ENCODE results near the gene NUTF2.
A peak's percentile ranks its signal among the peaks of the same experiment; 100 is the strongest.

NUTF2 gene

DNA sequence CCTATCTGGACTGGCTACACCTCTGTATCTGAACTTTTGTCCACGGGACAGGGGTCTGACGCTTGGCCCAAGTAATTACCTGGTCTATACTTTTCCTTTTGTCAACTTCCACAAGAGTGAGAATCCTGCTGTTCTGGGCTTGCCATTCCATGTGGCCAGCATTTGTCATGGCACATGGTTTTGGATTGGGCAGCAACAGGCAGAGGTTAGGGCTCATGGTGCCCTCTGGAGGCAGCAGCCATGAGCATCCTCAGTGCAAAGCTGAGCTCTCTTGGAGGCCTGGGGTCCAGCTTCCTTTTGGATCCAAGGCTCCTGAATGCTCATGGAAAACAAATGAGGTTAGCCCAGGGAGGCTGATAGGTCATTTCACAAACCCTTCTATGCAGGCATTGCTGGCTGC is 18.6 kb downstream of the NUTF2 start:
- DNase-seq, result peak; percentile 39

DNA sequence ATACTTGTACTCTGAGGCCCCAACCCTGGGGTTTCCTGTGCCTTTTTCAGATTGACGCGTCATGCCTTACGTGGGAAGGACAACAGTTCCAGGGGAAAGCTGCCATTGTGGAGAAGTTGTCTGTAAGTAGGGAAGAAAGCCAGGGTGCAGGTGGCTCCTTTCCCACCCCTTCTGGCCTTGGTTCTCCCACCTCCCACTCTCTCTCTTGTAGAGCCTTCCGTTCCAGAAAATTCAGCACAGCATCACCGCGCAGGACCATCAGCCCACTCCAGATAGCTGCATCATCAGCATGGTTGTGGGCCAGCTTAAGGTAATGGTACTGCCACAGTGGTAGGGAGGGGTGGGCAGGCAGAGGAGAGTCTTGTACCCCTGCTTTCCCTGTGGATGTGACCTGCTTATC is 21.6 kb downstream of the NUTF2 start:
- DNase-seq, result no peak

DNA sequence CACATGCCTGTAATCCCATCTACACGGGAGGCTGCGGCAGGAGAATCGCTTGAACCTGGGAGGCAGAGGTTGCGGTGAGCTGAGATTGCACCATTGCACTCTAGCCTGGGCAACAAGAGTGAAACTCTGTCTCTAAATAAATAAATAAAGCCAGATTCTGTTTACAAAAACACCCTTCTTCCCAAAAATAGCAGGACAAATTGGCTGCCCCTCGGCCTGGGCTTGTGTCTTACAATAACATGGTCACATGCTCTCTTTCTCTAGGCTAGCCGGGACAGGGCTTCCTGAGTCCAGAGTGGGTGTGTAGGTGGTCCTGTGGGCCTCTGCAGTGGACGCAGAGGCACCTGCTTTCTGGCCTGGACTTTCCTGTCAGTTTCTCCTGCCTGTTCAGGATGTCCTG is 22.9 kb downstream of the NUTF2 start:
- no peak for DNase-seq

DNA sequence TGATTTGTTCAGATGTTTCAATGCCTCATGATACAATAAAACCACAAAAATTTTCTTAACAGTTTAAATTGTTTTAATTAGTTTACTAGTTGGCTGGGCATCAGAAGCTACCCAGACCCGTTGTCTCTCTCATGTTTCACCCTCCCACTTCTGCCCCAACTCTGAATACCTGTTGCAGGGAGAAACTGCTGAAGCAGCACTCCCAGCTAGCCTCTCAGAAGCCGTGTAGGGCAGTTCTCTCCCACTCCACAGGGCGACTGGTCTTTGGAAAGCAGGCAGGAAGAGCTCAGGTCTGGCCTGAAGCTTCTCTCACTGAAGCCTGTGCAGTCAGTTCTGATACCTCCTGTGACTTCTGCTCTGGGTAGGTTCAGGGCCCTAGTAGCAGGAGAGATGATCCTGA is 24.5 kb downstream of the NUTF2 start:
- DNase-seq, result no peak

DNA sequence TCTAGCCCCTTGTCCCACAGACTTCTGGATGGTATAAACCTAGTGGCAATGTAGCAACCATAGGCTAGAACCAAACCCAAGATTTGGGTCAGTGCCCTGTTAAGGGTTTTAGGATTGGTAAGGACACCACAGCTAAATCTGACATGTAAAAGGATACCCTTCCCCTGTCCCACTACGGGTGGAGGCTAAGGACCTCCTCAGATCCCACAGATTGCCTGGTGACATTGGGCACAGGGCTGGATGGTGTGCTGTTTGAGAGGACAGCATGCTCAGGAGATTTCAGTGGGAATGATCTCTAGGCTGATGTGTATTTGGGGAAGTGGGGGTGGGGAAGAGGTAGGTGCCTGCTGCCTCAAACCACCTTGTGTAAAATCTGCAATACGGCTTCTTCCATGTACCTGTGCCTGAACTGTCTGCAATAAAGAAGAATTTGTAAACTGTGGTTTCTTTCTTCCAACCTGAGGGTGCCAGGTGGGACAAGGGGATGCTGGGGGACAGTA is 25.4 kb downstream of the NUTF2 start:
- no peak for DNase-seq

DNA sequence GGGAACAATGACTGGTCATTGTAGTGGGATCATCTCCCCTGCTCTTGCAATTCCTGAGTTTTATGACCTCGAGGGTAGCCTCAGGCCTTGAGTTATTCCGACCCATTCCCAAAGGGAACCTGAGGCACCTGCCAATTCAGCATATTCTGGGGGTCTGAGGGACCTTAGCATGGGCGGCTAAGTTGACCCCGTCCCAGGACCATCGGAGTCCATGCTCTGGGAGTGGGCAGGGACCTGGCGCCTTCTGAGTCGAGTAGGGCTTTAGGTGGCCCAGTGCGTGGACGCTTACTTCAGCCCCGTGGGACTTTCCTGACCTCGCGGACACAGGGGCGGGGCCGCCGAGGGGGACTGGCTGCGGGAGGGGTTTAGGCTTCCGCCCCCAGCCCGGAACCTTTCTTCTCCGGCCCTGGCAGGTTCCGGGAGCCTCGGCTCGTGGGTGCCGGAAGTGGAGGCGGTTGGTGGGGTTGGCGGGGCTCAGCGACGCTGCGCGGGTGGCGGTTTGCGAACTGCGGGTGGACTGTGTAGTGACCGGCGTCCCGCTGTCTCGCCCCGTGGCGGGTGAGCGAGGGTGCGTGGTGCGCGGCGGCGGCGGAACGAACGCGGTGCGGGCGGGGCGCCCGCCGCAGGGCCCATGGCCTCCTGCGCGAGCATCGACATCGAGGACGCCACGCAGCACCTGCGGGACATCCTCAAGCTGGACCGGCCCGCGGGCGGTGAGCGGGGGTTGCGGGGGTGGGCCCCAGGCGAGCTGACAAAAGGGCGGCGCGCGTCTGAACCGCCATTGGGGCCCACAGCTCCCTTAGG is 26.1 kb downstream of the NUTF2 start, which contains the start of gene EDC4:
TSS of gene EDC4 (plus strand) at position 422 of the 804 bp plus-strand sequence. CDS start at position 632, 210 bp downstream.
- DNase-seq, result peak; percentile 72

DNA sequence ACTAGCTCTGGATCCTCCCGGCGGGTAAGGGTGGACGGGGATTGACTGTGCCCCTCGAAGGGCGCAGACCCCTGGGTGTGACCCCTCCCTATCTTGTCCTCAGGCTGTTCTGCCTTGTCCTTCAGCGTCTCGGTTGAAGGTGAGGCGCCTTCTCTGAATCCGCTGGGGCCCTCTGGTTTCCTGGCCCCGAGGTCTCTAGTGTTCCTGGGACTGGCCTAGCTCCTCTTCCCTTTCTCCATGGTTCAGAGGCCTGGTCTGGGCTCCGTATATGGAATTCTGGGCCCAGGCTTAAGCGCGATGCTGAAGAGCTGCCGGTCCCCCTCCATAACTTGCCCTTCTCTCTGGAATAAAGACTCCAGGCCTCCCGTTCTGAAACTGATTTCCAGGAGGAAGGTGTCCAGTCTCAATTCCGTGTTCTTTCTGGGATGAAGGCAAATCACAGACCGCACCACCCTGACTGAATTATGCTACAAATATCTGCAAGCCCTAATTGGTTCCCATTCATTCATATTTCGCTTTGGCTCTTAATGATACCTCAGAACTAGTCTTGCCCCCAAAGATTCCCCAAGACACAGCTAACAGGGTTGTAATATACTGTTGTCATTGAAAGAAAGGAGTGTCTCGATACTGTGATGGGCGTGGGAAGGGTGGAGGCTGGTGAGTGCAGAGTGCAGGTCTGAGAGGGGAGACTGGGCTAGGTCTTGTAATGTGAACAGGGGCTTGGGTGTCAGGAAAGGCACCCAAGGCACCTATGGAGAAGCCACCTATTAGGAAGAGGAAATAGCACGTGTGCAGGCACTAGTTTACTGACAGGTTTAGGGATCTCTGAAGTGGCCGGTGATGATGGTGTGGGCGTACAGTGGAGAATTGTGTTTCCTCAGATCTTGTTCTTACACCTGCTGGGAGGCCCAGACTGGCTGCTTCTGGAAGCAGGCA is 27.0 kb downstream of the NUTF2 start:
- no peak for DNase-seq

DNA sequence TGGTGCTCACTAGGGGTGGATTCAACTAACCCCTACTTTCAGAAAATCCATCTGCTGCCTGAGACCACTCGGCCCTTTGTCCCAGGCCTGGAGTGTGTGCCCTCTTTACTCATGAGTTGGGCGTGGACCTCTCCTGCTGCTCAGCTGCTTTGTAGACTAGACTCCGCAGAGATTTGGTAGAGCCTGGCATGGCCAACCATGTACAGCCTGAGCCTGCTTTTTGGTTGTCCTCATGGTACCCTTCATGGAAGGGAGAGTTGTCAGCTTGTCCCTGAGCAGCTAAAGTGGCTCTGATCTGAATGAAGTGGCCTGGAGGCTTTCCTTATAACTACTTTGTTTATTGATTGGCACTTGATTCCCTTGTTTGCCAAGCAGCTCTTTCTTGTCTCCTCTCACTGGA is 27.6 kb downstream of the NUTF2 start:
- no peak for DNase-seq

DNA sequence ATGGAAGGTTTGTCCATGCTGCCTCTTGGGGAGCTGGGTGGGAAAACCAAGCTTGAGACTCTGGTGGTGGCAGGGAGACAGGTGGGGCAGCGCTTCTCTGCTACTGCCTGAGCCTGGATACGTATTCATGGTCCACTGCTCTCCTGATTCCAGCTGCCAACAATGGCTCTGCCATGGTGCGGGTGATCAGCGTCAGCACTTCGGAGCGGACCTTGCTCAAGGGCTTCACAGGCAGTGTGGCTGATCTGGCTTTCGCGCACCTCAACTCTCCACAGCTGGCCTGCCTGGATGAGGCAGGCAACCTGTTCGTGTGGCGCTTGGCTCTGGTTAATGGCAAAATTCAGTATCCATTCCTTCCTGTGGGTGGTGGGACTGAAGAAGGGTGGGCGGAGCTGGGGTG is 30.3 kb downstream of the NUTF2 start:
- DNase-seq, result no peak

DNA sequence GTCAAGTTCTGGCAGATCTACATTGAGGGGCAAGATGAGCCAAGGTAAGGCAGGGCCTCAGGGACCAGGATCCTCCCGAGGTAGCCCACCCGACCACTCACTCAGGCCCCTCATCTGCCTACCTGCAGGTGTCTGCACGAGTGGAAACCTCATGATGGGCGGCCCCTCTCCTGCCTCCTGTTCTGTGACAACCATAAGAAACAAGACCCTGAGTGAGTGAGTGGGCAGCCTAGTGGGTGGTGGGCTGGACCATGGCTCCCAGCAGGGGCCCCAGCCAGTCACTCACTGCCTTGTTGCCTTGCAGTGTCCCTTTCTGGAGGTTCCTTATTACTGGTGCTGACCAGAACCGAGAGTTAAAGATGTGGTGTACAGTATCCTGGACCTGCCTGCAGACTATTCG is 31.5 kb downstream of the NUTF2 start:
- no peak for DNase-seq

DNA sequence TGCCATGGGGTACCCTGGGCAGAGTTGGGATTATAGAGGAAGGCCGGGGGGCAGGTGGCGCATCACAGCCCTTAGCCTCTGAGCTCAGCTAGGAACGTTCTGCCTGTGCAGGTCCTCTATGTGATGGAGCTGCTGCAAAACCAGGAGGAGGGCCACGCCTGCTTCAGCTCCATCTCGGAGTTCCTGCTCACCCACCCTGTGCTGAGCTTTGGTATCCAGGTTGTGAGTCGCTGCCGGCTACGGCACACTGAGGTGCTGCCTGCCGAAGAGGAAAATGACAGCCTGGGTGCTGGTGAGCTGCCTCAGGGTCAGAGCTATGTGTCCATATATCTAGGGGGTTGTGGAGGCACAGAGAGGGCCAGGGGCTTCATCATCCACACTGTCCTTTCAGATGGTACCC is 32.1 kb downstream of the NUTF2 start:
- DNase-seq, result no peak

DNA sequence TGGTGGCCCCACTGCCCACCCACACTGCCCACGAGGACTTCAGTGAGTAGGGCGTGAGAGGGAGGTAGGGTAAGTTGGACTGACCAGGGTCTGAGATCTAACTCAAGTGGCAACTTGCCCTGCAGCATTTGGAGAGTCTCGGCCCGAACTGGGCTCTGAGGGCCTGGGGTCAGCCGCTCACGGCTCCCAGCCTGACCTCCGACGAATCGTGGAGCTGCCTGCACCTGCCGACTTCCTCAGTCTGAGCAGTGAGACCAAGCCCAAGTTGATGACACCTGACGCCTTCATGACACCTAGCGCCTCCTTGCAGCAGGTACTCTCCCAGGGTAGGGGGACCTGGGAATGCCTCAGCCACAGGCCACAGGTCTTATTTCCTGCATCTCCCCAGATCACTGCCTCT is 32.7 kb downstream of the NUTF2 start:
- DNase-seq, result no peak

DNA sequence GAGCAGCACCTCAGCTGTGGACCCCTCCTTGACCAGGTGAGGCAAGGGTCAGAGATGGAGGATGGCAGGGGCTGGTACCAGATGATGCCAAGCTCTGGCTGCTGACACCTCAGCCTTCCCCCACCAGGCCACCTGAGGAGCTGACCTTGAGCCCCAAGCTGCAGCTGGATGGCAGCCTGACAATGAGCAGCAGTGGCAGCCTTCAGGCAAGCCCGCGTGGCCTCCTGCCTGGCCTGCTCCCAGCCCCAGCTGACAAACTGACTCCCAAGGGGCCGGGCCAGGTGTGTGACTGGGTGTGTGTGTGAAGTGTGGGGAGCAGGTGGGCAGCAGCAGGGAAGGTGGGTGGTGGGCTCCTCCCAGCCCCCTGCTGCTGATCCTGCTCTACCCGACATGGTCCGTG is 33.2 kb downstream of the NUTF2 start:
- DNase-seq, result no peak

DNA sequence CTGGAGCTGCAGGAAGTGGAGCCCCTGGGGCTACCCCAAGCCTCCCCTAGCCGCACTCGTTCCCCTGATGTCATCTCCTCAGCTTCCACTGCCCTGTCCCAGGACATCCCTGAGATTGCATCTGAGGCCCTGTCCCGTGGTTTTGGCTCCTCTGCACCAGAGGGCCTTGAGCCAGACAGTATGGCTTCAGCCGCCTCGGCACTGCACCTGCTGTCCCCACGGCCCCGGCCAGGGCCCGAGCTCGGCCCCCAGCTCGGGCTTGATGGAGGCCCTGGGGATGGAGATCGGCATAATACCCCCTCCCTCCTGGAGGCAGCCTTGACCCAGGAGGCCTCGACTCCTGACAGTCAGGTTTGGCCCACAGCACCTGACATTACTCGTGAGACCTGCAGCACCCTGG is 33.9 kb downstream of the NUTF2 start:
- no peak for DNase-seq

DNA sequence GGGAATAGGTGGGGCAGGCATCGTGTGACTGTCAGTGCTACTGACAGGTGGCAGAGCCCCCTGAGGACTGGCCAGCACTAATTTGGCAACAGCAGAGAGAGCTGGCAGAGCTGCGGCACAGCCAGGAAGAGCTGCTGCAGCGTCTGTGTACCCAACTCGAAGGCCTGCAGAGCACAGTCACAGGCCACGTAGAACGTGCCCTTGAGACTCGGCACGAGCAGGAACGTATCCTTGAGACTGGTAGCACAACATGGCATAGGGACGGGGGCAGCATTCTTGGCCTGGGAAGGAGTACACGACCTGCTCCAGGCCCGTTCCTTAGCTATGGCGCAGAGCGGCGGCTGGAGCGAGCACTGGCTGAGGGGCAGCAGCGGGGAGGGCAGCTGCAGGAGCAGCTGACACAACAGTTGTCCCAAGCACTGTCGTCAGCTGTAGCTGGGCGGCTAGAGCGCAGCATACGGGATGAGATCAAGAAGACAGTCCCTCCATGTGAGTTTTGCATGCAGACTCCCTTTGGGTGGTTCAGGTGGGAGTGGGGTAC is 35.0 kb downstream of the NUTF2 start:
- DNase-seq, result no peak

DNA sequence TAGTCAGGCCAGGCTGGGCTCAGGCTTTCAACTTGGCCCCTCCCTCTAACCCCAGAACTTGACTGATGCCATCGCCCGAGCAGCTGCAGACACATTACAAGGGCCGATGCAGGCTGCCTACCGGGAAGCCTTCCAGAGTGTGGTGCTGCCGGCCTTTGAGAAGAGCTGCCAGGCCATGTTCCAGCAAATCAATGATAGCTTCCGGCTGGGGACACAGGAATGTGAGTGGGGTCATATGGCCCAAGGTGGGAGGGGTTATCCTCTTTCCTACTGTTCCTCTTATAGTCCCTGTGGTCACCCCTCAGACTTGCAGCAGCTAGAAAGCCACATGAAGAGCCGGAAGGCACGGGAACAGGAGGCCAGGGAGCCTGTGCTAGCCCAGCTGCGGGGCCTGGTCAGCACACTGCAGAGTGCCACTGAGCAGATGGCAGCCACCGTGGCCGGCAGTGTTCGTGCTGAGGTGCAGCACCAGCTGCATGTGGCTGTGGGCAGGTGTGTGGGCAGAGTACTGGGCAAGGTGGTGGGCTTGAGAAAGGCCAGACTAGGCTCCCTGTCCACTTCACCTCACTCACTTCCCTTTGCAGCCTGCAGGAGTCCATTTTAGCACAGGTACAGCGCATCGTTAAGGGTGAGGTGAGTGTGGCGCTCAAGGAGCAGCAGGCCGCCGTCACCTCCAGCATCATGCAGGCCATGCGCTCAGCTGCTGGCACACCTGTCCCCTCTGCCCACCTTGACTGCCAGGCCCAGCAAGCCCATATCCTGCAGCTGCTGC is 35.8 kb downstream of the NUTF2 start:
- DNase-seq, result no peak

DNA sequence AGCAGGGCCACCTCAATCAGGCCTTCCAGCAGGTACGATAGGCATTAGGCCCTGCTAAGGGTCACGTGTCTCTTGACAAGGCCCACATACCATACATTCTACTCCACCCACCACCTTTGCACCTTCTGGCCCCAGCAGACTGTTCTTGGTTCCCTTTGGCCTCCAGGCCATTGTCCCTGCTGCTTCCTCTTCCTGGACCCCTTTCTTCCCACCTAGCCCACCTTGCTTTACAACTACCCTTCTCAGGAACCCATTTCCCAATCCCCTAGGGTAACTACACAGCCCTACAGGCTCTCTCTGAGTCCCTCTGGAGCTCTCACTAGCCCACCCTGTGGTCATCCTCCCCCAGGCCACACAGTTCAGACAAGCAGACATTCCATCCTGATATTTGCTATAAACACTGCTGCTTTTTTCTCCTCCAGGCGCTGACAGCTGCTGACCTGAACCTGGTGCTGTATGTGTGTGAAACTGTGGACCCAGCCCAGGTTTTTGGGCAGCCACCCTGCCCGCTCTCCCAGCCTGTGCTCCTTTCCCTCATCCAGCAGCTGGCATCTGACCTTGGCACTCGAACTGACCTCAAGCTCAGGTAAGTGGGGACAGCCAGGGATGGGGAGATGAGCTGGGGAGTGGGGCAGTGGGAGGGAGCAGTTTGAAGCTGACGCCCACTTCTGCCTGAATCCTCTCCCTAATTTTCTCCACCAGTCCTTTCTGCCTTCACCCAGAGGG is 36.6 kb downstream of the NUTF2 start:
- DNase-seq, result no peak

DNA sequence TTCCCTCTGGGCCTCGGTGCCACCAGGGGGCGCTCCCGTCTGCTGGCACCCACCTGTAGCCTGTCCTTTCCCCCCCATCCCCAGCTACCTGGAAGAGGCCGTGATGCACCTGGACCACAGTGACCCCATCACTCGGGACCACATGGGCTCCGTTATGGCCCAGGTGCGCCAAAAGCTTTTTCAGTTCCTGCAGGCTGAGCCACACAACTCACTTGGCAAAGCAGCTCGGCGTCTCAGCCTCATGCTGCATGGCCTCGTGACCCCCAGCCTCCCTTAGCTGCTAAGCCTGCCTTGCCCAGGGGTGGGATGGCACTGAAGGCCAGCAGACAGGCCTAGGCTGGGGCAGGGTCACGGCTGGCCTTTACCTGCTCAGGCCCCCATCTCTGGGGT is 37.1 kb downstream of the NUTF2 start:
- peak; percentile 19 for DNase-seq

DNA sequence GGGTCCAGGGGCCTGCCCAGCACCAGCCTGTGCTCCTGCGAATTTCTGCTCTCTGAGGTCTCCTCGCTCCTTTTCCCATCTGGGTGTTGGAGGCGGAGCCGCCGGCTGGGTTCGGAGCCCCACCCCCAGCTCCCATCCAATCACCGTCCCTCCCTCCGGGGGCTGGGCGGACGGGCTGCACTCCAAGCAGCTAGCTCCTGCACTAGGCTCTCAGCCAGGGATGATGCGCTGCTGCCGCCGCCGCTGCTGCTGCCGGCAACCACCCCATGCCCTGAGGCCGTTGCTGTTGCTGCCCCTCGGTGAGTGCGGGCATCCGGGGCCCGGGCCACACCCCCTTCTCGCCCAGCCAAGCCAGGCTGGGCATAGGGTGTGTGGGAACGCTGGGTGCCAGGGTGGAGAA is 38.0 kb downstream of the NUTF2 start, which contains the start of gene NRN1L:
TSS of gene NRN1L (plus strand) at position 202 of the 400 bp plus-strand sequence. CDS start at position 221, 19 bp downstream.
- peak; percentile 89 for DNase-seq

DNA sequence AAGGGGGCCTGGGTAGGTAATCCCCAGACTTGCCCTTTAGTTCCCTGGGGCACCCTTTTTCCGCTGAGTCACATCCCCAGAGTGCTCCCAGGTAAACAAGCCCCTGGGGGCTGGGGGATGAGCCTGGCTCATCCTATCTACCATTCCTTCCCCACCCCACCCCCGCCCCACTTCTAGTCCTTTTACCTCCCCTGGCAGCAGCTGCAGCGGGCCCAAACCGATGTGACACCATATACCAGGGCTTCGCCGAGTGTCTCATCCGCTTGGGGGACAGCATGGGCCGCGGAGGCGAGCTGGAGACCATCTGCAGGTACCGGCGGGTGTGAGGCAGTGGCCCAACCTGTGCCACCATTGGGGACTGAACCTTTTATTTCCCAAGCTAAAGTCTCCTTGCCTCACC is 38.8 kb downstream of the NUTF2 start:
- DNase-seq, result no peak

DNA sequence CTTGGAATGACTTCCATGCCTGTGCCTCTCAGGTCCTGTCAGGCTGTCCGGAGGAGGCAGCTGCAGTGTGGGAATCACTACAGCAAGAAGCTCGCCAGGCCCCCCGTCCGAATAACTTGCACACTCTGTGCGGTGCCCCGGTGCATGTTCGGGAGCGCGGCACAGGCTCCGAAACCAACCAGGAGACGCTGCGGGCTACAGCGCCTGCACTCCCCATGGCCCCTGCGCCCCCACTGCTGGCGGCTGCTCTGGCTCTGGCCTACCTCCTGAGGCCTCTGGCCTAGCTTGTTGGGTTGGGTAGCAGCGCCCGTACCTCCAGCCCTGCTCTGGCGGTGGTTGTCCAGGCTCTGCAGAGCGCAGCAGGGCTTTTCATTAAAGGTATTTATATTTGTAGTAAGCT is 39.2 kb downstream of the NUTF2 start:
- DNase-seq, result no peak

DNA sequence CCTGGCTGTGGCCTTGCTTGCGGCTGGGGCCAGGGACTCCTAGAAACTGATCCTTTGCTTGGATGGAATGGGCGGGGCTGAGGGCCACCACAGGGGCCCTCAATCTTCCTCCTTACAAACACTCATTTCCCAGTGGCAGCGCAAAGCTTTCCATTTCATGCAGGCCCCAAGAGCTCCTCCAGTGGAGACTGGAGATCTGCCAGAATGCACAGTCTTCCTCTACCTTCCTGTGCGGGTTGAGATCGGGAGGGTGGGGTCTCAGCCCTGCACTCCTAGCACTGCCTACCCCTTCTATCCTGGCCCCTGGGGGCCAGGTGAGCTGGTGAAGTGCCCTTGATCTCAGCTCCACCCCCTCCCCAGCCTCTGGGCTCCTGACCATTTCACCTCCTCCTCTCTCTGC is 39.7 kb downstream of the NUTF2 start:
- no peak for DNase-seq

Data from fibroblast of skin of right biceps (primary cell).